ENCODE measurements around the gene PCP2. TPM values are rescaled to one million over a fixed set of nuclear protein-coding genes. Genes with fewer than 3 reads are reported as not detected.

Gene PCP2
- total RNA-seq, 2 donors from 2014 or later: 0.32 TPM; not detected in 1

GRCh38 chr19:7629347-7630054 lies 4.0 kb downstream of the PCP2 start, which contains the start of the genes PET100 and XAB2:
TSS of gene PET100 (plus strand) at chr19:7629793. CDS start at chr19:7629834, 41 bp downstream.
TSS of gene XAB2 (minus strand) at chr19:7629545. CDS start at chr19:7629527, 18 bp downstream.
- Histone ChIP-seq H3K9me3 (no peaks in the 10 kb centered on the region), H3K27ac (peak within 1 kb of the TSS; percentile 43), H3K27me3 (no peaks in the 10 kb centered on the region), H3K9ac (ENCODE audit: low read depth in 2 of 2, low read length in 2 of 2) (peak within 1 kb of the TSS; percentile 63 to 91), H3K36me3 (peaks cover 5% of the 10 kb centered on the region), H3K4me1 (peaks cover 16% of the 10 kb centered on the region), H3K4me3 (peak within 1 kb of the TSS; percentile 93)
- intact Hi-C loops (cut with DNase I): no loop called here
- TF ChIP-seq CTCF (IDR thresholded peaks at IDR 0.05): no peak
- DNase-seq: peak; percentile 97

DNA sequence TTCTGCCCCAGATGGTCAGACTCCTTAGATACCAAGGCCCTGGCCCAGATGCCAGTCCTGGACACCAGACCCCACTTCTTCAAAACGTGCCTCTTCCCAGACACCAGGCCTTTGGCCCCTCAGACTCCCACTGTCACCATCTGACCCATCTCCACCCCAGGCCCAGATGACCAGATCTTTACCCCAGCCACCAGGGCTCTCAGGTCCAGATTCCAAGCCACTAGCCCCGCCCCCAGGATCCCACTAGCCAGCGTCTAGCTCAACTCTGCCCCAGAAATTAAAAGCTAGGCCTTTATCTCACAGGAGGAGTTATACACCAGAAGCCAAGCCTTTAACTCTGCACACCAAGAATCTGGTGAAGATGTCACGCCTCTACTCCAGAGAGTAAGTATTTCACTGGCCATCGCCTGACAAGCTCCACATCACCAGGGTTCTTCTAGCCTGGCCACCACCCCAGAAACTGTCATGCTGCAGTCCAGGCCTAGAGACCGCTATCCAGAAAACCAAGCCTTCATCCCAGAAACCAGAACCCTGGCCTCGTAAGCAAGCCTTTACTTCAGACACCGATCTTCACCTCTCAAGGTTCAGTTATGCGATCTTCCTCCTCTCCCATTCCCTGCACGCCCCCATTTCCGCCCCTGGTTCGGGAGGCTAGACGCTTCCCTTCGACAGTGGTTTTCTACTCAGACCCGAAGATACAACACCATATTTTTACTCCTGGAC lies 4.8 kb downstream of the PCP2 start:
- no peak for TF ChIP-seq CTCF (IDR thresholded peaks at IDR 0.05)
- Histone ChIP-seq H3K4me1 (peaks cover 16% of the 10 kb centered on the region), H3K27me3 (no peaks in the 10 kb centered on the region), H3K4me3 (peak overlapping the region; percentile 93), H3K9ac (ENCODE audit: low read depth in 2 of 2, low read length in 2 of 2) (peak overlapping the region; percentile 63 to 91), H3K9me3 (no peaks in the 10 kb centered on the region), H3K27ac (peak overlapping the region; percentile 43), H3K36me3 (peaks cover 5% of the 10 kb centered on the region)
- DNase-seq: no peak
- intact Hi-C loops (cut with DNase I): no loop called here

- H3K27ac ChIP-seq: no peak overlapping the region
- no peaks in the 10 kb centered on the region for H3K27me3 ChIP-seq
- no peak overlapping the region for H3K4me3 ChIP-seq
- intact Hi-C loops (cut with DNase I): no loop called here
- H3K9ac ChIP-seq (ENCODE audit: low read depth in 2 of 2, low read length in 2 of 2): no peak overlapping the region
- no peaks in the 10 kb centered on the region for H3K9me3 ChIP-seq
- TF ChIP-seq CTCF (IDR thresholded peaks at IDR 0.05): no peak
- DNase-seq: no peak
- H3K36me3 ChIP-seq: peaks cover 5% of the 10 kb centered on the region
- peaks cover 16% of the 10 kb centered on the region for H3K4me1 ChIP-seq
Observed at GRCh38 chr19:7627166-7627565, 6.4 kb downstream of the PCP2 start.

- Histone ChIP-seq H3K4me3 (no peak overlapping the region), H3K27ac (no peak overlapping the region), H3K27me3 (no peaks in the 10 kb centered on the region), H3K9me3 (no peaks in the 10 kb centered on the region), H3K9ac (ENCODE audit: low read depth in 2 of 2, low read length in 2 of 2) (no peak overlapping the region), H3K36me3 (peaks cover 5% of the 10 kb centered on the region), H3K4me1 (peaks cover 15% of the 10 kb centered on the region)
- intact Hi-C loops (cut with DNase I): no loop called here
- DNase-seq: no peak
- TF ChIP-seq CTCF (IDR thresholded peaks at IDR 0.05): no peak
Observed at GRCh38 chr19:7625763-7626372, 7.7 kb downstream of the PCP2 start.

GRCh38 chr19:7624810-7625209 lies 8.7 kb downstream of the PCP2 start:
- no peaks in the 10 kb centered on the region for H3K27me3 ChIP-seq
- H3K27ac ChIP-seq: no peak overlapping the region
- no peak overlapping the region for H3K9ac ChIP-seq (ENCODE audit: low read depth in 2 of 2, low read length in 2 of 2)
- DNase-seq: no peak
- H3K36me3 ChIP-seq: peaks cover 5% of the 10 kb centered on the region
- H3K4me1 ChIP-seq: peaks cover 8% of the 10 kb centered on the region
- no peak for TF ChIP-seq CTCF (IDR thresholded peaks at IDR 0.05)
- H3K9me3 ChIP-seq: no peaks in the 10 kb centered on the region
- H3K4me3 ChIP-seq: no peak overlapping the region
- intact Hi-C loops (cut with DNase I): no loop called here
